ENCODE measurements around the gene ARHGAP42.

The ARHGAP42 gene

DNA sequence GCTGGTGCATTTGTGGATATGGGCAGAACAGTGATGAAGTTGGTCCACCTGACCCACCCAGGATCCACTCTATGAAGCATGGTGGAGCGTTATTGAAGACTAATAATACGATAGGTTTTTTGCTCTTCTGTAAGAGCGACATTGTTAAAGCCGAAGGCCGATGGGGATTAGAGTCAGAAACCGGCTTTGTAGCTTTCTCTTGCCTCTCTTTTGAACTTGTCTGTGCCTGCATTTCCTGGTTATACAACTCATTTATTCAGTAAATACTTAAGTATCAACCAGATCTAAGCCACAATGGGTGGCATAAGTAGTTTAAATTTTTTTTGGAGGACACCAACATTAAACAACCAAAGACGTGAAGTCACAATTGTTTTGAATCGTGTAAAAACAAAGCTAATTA, 93.4 kb downstream of the ARHGAP42 start:
- no peak for DNase-seq (ENCODE audit: low read depth in 1 of 2, low spot score in 1 of 2)
- H3K4me3 ChIP-seq (replicated peaks; ENCODE audit: insufficient read depth, low read length), result no peak overlapping the region
- TF ChIP-seq, protein P1, sequence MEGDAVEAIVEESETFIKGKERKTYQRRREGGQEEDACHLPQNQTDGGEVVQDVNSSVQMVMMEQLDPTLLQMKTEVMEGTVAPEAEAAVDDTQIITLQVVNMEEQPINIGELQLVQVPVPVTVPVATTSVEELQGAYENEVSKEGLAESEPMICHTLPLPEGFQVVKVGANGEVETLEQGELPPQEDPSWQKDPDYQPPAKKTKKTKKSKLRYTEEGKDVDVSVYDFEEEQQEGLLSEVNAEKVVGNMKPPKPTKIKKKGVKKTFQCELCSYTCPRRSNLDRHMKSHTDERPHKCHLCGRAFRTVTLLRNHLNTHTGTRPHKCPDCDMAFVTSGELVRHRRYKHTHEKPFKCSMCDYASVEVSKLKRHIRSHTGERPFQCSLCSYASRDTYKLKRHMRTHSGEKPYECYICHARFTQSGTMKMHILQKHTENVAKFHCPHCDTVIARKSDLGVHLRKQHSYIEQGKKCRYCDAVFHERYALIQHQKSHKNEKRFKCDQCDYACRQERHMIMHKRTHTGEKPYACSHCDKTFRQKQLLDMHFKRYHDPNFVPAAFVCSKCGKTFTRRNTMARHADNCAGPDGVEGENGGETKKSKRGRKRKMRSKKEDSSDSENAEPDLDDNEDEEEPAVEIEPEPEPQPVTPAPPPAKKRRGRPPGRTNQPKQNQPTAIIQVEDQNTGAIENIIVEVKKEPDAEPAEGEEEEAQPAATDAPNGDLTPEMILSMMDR (IDR thresholded peaks at IDR 0.05; ENCODE audit: insufficient read depth, low read length), result no peak
- TF ChIP-seq, protein P2, sequence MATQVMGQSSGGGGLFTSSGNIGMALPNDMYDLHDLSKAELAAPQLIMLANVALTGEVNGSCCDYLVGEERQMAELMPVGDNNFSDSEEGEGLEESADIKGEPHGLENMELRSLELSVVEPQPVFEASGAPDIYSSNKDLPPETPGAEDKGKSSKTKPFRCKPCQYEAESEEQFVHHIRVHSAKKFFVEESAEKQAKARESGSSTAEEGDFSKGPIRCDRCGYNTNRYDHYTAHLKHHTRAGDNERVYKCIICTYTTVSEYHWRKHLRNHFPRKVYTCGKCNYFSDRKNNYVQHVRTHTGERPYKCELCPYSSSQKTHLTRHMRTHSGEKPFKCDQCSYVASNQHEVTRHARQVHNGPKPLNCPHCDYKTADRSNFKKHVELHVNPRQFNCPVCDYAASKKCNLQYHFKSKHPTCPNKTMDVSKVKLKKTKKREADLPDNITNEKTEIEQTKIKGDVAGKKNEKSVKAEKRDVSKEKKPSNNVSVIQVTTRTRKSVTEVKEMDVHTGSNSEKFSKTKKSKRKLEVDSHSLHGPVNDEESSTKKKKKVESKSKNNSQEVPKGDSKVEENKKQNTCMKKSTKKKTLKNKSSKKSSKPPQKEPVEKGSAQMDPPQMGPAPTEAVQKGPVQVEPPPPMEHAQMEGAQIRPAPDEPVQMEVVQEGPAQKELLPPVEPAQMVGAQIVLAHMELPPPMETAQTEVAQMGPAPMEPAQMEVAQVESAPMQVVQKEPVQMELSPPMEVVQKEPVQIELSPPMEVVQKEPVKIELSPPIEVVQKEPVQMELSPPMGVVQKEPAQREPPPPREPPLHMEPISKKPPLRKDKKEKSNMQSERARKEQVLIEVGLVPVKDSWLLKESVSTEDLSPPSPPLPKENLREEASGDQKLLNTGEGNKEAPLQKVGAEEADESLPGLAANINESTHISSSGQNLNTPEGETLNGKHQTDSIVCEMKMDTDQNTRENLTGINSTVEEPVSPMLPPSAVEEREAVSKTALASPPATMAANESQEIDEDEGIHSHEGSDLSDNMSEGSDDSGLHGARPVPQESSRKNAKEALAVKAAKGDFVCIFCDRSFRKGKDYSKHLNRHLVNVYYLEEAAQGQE (IDR thresholded peaks at IDR 0.05; ENCODE audit: insufficient replicate concordance, low read depth), result no peak
- TF ChIP-seq SPI1 (IDR thresholded peaks at IDR 0.05; ENCODE audit: borderline replicate concordance, low read depth) (no peak), GABPA (IDR thresholded peaks at IDR 0.05; ENCODE audit: low read depth) (no peak)
- H3K27me3 ChIP-seq (ENCODE audit: insufficient read depth, poor library complexity, severe bottlenecking), result no peaks in the 10 kb centered on the region
- H3K27ac ChIP-seq (replicated peaks), result no peak overlapping the region

DNA sequence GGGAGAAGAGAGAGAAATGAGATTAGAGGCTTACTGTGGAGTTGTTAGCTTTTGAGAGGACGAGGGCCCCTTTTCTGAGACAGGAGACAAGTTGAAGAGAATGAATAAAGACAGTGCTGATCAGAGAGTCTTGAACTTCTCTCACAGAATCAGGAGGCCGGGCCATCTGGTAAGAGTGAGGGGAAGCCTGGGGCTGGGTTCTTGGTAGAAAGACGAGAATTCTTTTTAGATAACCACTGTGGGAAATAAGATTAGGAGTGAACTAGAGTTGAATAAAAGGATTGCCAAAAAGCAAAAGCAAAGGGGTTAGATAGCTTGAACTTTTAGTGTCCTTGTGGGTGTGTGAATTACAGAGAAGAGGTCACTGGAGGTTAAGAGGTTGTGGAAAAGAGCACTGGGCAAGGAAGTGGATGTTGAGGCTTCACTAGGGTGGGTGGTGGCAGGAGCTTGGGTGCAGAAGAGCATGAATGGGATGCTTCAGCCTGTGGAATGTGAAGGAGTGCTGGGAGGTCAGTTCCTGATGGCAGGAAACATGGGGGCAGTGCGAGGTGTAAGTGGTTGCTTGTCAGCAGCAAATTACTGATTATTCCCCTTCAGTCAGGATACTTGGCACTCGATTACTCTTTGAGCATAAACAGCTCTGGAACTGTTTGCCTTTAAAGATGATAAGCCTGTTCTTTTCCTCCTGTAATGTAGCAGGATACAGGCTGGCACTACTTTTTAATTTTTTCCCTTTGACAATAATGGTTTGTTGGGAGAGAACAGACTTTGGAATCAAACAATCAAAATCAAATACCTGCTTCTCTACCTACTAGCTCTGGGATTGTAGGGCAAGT, 98.3 kb downstream of the ARHGAP42 start:
- Histone ChIP-seq H3K4me3 (replicated peaks; ENCODE audit: insufficient read depth, low read length) (no peak overlapping the region), H3K27ac (replicated peaks) (no peak overlapping the region), H3K27me3 (ENCODE audit: insufficient read depth, poor library complexity, severe bottlenecking) (no peaks in the 10 kb centered on the region)
- TF ChIP-seq POLR2AphosphoS5 (IDR thresholded peaks at IDR 0.05; ENCODE audit: low read depth) (no peak), SPI1 (IDR thresholded peaks at IDR 0.05; ENCODE audit: borderline replicate concordance, low read depth) (no peak), GABPA (IDR thresholded peaks at IDR 0.05; ENCODE audit: low read depth) (no peak)
- TF ChIP-seq, protein P1 (IDR thresholded peaks at IDR 0.05; ENCODE audit: insufficient read depth, low read length), result no peak
- TF ChIP-seq, protein P2 (IDR thresholded peaks at IDR 0.05; ENCODE audit: insufficient replicate concordance, low read depth), result no peak
- no peak for DNase-seq (ENCODE audit: low read depth in 1 of 2, low spot score in 1 of 2)

GRCh38 chr11:100788561-100789295, 101.6 kb downstream of the ARHGAP42 start:
- no peaks in the 10 kb centered on the region for H3K27me3 ChIP-seq (ENCODE audit: insufficient read depth, poor library complexity, severe bottlenecking)
- no peak for DNase-seq (ENCODE audit: low read depth in 1 of 2, low spot score in 1 of 2)
- no peak overlapping the region for H3K4me3 ChIP-seq (replicated peaks; ENCODE audit: insufficient read depth, low read length)
- TF ChIP-seq, protein P1 (IDR thresholded peaks at IDR 0.05; ENCODE audit: insufficient read depth, low read length), result no peak
- TF ChIP-seq POLR2AphosphoS5 (IDR thresholded peaks at IDR 0.05; ENCODE audit: low read depth), result no peak
- TF ChIP-seq, protein P2 (IDR thresholded peaks at IDR 0.05; ENCODE audit: insufficient replicate concordance, low read depth), result no peak
- TF ChIP-seq GABPA (IDR thresholded peaks at IDR 0.05; ENCODE audit: low read depth), result no peak
- TF ChIP-seq SPI1 (IDR thresholded peaks at IDR 0.05; ENCODE audit: borderline replicate concordance, low read depth), result no peak
- H3K27ac ChIP-seq (replicated peaks), result no peak overlapping the region

All from HL-60 (cell line).